NOMO-1 (cell line): ENCODE measurements around the gene UBE2I.
"Not testable (repeated sequence)": the region's sequence is repeated elsewhere in the genome, so short reads cannot be mapped to it uniquely, and the experiment has no call there.

Experiments used
- DNase-seq, 2 experiments: peaks; one replicate each; lab custom pipeline; 2025; ENCODE audit not compliant: unreplicated experiment in 2 of 2; lab: John Stamatoyannopoulos, UW

Gene UBE2I

GRCh38 chr16:1328136-1328535, 18.7 kb downstream of the UBE2I start:
- not testable (repeated sequence) for DNase-seq

- not testable (repeated sequence) for DNase-seq
These were observed 19.5 kb downstream of the UBE2I start for GRCh38 chr16:1328961-1329360.

- DNase-seq, result no peak
These were observed 21.0 kb downstream of the UBE2I start for GRCh38 chr16:1330260-1330914.

- DNase-seq, result no peak
These were observed 21.7 kb downstream of the UBE2I start for GRCh38 chr16:1330931-1331711.

- peak in 1 of 2 experiments; percentile 53 for DNase-seq
These were observed 22.5 kb downstream of the UBE2I start for GRCh38 chr16:1331712-1332617.

- no peak for DNase-seq
These were observed 23.2 kb downstream of the UBE2I start for GRCh38 chr16:1332618-1333148.

GRCh38 chr16:1333149-1333812, 23.8 kb downstream of the UBE2I start, which contains the start of gene BAIAP3:
Gene BAIAP3, plus strand, starts transcription at chr16:1333645. Its CDS starts 4,905 bp downstream, at chr16:1338550.
- no peak for DNase-seq

GRCh38 chr16:1333854-1334700, 24.6 kb downstream of the UBE2I start:
- DNase-seq, result no peak

GRCh38 chr16:1334739-1335138, 25.3 kb downstream of the UBE2I start:
- DNase-seq, result no peak

- DNase-seq, result no peak
These were observed 26.0 kb downstream of the UBE2I start for GRCh38 chr16:1335211-1335971.

GRCh38 chr16:1335996-1336395, 26.6 kb downstream of the UBE2I start:
- no peak for DNase-seq

GRCh38 chr16:1336619-1337018, 27.2 kb downstream of the UBE2I start:
- DNase-seq, result no peak

- no peak for DNase-seq
These were observed 28.1 kb downstream of the UBE2I start for GRCh38 chr16:1337486-1337885.

- no peak for DNase-seq
These were observed 28.8 kb downstream of the UBE2I start for GRCh38 chr16:1338119-1338730.

- DNase-seq, result no peak
These were observed 29.6 kb downstream of the UBE2I start for GRCh38 chr16:1338855-1339675.

GRCh38 chr16:1340730-1341494, 31.5 kb downstream of the UBE2I start:
- DNase-seq, result no peak
